GM18873 (cell line): Measurements from ENCODE around the gene CHCHD1.
A peak's percentile ranks its signal among the peaks of the same experiment; 100 is the strongest.
"Not testable (repeated sequence)": the region's sequence is repeated elsewhere in the genome, so short reads cannot be mapped to it uniquely, and the experiment has no call there.

Experiments used
- ATAC-seq: cut with Tn5 transposase; IDR thresholded peaks from one replicate; pipeline ENCODE4 v1.9.1; 2021; ENCODE audit warnings: mild to moderate bottlenecking, moderate library complexity, moderate number of reproducible peaks; ENCODE audit not compliant: unreplicated experiment, low FRiP score

The CHCHD1 gene

DNA sequence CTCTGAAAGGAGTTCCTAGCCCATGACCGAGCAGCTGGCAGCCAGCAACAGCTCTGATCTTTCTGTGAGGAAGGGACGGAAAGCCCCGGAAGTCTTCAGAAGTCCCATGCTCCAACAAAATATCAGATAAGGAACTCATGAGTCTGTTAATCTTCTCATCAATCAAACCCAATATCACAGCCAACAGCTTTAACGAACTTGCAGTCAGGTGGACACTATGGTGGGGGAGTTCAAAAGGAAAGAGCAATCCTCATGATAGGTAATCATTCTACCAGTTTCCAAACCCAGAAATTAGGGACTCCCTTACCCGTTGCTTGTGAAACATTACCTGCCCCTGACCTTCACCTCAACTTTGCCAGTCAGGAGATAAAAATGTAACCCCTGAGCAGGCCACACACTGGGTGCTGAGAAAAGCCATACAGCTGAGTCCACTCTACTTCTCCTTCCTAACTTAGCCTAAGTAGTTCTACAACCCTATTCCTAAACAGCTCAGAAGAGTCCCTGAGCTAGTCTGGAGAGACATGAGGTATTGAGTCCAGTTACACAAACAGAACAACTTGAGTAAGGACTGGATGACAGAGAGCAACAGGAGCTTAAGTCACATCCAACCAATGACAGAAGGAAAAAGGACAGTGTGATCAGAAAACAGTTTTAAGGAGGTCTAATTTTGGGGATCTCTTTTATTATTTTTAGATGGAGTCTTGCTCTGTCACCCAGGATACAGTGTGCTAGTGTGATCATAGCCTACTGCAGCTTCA is 27.4 kb downstream of the CHCHD1 start:
- ATAC-seq, result no peak

DNA sequence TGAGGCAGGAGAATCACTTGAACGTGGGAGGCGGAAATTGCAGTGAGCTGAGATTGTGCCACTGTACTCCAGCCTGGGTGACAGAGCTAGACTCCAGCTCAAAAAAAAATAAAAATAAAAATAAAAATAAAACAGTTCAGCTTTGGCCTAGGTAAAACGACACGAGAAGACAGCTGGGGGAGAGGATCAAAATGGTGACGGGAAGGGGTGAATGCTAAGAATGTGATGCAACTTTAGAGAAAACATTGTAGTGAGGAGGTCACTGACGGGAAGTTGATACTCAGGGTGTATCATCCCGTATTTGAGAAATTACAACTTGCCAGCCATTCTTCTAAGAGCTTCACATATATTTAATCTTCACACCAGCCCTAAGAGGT is 28.5 kb downstream of the CHCHD1 start:
- no peak for ATAC-seq

DNA sequence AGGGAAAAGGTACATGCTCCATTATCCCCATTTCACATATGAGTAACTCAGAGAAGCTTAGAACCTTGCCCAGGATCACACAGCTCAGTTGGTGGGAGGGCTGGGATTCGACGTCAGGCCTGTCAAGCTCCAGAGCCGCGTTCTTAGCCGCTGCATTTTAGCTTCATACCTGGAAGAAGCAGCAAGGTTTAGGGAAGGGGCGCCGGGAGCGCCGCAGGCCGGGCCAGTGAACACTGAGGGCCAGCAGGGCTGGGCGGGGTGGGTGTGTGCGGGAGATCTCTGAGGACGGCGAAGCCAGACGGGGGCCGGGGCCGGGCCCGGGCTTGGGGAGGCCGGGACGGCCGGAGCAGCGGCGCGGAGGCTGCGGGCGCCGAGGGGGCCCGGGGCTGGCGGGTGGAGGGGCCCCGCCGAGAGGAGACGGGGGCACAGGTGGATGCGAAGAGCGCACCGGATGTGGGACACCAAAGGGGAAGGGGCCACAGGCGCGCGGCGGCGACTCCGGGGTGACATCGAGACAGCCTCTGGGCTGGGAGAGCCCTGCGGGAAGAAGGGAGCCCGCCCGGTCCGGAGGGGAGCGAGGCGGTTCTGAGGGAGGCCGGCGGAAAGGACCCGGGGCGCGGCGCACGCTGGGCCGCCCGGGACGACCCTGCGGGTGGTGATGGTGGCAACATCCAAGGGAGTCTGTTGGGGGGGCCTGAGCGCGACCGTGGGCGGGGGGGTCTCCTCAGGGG is 29.1 kb downstream of the CHCHD1 start:
- ATAC-seq, result peak; percentile 11

DNA sequence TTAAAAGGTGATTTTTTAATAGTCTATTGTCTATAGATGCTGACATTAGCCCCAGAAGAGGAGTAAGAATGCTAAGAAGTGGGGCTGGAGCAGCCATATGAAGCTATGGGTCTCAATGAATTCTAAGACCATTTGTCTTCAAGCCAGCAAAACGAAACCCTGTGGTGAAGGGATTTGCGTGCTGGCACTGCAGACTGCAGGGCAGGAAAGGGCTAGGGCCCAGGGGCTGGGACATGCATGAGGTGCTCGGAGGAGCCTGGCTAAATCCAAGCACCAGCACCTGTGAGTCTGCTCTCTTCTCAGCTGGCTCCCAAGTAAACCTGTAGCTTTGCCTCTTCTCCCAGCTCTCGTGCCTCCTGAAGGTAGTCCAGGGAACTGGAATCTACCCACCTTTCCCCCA is 30.8 kb downstream of the CHCHD1 start:
- ATAC-seq, result no peak

DNA sequence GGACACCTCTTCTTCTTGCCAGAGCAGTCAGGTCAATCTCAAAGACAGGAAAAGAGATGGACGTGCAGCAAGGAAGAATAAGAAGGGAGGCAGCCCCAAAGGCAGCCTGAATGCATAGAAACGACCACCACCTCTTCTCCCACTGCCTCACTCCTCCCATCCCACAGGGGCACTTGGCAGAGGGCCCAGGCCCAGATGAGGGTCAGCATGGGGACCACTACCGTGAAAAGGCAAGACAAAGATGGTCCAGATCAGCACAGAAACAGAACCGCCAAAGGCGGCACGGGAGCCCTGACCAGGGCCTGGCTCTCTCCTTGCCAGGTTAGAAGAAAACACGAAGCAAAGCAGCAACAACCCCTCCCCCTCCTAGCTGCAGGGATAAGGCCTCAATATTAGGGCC is 31.5 kb downstream of the CHCHD1 start:
- ATAC-seq, result no peak

DNA sequence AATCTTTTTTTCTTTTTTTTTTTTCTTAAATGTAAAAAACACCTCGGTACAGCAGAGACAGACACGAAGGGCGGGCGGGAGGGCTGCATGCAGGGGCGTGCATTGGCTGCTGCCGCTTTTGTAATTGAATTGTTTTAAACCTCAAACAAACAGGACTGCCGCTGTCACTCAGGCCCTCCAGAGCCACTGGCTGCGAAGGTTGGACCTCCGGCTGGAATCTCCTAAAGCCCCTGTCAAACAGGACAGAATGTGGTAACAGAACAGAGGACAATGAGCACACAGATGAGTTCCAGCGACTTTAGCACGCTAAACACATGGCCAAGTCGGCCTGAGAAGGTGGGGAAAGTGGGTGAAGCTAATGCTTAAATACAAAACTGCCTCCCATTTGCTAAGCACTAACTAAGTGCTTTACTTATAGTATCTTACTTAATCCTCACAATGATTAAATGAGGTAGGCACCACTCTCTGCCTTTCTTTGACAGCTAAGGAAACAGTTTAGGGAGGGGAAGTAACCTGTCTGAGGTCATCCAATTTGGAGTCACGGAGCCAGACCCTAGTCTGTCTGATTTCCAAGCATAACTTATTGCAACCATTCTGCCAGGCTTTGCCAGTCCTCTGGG is 32.5 kb downstream of the CHCHD1 start:
- no peak for ATAC-seq

DNA sequence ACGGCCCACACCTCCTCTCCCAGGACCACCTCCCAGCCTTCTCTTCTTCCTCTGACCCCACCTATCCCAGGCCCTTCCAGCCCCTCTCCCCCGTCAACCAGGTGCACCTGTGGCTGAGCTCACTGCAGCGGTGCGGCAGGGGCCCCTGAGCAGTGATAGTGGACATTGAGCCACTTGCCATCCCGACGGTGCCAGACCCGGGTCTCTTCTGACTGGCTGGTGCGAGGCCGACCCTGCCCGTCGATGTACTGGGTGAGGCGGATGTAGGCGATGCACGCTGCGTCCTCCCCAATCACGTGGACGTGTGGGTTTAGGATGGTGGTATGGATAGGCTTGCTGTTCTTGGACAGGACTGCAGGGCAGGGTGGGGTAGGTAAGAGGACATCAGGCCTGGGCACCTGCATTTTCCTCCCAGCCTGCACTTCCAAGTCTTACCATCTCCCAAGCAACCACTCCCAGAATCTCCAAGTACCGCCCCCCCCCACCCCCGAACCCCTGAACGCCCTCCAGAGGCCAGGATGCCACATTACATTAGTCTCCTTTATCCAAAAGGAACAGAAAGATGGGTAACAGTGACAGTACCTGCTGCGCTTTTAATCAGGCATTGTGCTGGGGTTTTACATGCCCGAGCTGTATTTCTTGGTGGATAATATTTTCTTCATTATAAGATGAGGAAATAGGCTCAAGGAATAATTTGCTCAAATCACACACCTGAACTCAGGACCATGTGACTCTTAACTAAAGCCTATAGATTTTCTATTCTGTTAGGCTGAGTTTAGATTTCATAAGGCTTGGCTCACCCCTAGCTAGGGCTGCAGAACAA is 33.3 kb downstream of the CHCHD1 start:
- ATAC-seq, result no peak

DNA sequence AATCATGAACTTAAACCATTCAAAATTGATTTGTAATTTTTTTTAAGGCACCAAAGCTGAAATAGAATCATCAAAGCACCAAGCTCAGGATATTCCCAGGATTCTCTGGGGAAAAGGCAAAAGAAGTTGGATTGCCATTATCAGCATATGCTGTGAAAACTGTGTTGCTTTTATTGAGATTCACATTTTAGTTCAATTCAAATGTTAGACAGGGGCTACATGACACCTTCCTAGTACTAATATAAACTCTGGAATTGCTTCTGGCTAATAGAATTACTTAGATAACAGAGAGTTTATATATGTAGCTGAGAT is 33.8 kb downstream of the CHCHD1 start:
- no peak for ATAC-seq

DNA sequence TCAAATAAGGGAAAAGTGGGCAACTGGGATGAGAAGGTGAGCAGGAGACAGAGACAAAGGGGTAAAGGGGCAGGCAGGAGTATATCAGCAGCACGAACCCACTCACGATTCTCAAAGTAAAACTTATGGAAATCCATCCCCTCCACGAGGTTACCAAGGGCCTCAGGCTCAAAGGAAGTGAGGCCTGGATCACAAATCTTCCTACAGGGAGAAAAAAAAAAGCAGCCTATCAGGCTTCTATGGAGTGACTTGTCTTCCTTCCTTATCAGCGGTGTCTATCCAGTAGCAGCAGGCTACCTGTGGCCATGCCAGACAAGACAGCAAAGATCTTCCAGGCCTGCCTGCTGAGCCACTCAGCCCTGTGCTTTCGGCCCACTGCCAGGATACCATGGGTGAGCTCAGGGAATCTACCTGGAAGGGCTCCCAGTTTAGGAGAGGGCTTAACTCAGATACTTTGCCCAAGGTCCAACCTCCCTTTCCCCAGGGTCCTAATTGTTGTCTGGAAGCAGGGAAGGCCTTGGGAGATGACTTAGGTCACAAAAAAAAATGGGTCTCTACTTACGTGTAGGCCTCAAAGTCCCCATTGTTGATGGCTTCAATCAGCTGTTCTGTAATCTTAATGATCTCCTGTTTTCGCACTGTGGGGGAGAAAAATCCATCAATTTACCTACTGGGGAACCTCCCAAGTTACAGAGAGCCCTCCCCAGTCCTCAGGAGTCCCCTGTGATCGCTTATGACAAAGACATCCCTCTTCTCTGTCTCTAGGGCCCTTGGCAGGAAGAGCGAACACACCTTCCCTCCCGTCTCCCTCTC is 35.3 kb downstream of the CHCHD1 start:
- no peak for ATAC-seq

DNA sequence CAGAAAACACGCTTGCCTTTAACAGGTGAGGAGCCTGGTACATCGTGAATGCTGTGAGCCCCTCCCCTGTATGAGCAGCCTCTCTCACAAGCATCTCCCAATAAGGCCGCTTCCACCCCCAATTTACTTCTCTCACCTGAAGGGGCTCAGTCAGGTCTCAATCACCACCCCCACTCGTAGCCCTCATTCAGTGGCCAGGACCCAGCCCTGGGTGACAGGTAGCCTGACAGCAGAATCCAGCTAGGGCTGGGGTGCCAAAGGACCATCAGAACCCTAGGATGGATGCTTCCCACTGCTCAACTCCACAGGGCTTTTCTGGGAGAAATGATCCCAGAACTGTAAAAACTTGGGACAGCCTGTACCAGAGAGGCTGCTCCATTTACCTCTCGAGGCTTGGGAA is 36.0 kb downstream of the CHCHD1 start:
- no peak for ATAC-seq

DNA sequence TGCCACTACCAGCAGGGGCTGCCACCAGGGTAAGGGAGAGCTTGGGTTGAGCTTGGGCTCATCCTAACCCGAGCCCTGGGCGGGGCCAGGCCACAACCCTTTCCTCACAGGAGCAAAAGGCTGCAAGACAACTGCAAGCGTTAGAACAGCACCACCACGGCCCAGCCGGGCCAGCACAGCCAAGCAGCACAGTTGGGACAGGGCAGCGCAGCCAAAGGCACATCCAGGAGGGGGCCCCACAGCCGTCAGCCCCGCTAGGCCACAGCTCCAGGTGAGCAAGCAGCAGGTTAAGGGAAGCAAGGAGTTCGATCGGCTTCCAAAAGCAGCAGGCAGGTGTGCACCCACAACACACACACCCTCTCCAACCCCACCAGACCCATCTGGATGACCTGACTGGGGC is 36.6 kb downstream of the CHCHD1 start:
- no peak for ATAC-seq

DNA sequence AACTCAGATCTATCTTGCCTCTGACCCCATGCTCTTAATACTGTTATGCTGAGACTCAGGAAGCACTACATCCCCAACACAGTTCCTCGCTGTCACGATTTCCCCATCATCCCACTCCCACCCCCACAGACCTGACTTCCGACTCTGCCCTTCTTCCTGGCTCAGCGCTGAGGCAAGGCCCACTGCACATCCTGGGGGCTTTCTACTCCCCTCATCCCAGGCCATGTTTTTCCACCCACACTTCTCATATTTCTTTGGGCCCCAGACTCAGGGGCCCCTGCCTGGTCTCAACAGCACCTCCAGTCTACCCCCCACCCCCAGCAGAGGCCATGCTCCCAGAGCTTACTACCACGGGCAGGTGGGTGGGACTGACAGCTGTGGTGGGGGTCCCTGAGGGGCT is 37.2 kb downstream of the CHCHD1 start:
- ATAC-seq, result no peak

DNA sequence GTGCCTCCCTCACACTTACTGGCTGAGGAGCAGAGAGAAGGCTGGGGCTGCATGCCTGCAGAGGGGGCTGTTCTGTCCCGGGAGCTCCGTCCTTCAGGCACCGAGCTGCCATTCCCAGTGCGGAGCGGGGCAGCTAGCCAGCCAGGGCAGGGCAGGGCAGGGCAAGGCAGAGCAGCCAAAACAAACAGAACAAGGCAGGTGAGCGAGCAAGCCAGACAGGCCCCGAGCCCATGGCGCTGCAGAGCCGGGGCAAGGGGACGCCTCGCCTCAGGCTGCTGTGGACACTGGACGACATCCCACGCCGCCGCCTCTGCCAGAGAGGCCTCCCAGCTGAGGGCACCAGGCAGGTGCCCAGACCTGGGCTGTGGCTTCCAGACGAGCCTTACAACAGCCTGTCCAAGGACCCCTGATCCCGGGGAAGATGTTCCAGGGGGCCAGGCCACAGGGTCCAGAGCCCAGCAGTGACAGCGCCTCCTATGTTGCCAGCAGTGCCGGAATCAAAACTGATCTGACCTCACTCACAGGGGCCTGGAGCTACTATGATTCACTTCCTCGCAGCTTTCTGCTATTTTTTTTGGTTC is 37.8 kb downstream of the CHCHD1 start:
- ATAC-seq, result no peak

DNA sequence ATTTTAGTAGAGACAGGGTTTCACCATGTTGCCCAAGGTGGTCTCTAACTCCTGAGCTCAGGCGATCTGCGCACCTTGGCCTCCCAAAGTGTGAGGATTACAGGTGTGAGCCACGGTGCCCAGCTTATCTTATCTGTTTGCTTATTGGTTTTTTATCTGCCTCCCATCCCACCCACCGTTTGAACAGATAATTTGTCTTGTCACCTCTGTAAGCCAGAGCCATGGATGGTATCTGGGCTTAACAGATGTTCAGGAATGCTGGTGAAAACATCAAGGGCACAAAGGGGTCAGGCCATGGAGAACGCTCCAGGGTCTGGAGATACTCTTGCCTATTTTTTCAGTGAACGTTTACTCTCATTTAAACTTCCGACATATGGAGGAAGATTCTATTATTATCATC is 41.5 kb downstream of the CHCHD1 start:
- no peak for ATAC-seq

DNA sequence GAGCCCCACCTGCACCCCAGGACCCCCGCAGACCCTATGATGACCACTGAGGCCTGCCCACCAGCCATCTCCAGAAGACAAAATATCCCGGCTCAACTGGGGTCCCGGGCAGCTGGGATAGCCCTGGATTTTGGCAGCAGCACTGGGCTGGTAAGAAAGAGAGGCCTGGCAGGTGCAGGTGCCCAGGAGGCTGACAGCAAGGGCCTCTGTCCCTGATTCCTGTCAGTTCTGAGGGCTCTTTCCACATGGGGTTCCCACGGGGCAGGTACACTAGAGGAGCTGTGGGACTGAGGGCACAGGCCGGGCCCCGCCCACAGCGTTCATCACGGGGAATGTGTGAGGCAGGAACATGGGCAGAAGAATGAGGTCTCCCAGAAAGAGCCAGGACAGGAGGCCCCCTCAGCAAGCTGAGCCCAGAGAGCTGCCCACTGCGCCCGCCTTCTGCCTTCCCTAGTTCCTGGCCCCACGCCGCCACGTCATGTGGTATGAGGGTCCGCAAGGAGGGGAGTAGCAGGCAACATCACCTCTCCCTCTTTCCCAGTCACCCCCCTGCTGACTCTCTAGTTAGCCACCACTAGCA is 42.4 kb downstream of the CHCHD1 start:
- no peak for ATAC-seq

DNA sequence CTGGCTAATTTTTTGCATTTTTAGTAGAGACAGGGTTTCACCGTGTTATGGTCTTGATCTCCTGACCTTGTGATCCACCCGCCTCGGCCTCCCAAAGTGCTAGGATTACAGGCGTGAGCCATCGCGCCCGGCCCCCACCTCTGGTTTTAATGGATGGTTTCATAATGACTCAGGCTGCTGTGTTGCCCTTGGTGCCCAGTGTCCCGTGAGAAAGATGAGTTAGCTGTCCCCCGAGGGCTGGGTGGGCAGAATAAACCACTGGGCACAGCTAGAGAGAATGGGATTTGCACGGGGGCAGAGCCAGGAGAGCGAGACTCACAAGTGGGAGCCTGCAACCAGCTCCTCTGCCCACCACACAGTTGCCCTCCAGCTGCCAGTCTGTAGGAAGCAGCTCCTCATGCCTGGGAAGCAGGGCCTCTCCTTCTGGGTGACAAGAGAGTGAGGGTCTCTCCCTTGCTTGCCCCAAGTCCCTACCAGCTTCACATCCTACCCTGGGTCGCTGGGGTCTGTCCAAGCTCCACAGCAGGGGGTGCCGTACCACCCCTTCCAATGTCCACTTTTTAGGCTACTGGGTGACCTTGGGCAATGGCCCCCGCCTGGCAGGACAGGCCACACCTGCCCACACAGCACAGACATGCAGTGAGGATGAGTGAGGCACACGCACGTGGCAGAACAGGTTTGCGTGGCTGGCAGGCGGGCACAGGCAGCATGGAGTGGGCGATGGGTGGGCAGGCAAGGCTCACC is 45.7 kb downstream of the CHCHD1 start:
- ATAC-seq, result no peak

DNA sequence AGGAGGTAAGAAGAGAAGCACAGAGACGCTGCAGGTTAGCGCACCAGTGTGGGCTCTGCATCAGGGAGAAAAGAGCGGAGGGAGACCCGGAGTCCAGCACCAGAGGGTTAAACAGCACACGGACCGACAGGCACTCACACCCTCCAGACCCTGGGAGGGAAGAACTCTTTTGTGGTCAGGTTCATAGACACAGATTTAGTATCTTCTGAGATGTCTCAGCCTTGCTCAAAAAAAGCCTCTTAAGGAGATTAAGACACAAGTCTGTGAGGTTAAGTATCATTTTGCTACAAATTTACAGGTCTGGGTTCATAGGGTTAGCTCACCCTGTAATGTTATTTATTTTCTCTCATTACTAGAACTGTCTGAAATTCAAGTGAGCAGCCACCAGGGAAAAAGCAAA is 46.3 kb downstream of the CHCHD1 start:
- ATAC-seq, result no peak

DNA sequence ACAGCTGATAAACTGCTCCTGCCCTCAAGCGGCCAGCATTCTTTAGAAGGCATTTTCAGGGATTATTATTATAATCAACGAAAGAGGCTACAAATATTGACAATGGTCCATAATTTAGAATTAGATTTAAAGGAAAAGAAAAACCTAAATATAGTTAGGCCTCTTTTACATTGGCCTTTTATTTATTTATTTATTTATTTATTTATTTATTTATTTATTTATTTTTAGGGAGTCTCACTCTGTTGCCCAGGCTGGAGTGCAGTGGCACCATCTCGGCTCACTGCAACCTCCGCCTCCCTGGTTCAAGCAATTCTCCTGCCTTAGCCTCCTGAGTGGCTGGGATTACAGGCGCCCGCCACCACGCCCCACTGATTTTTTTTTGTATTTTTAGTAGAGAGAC is 47.2 kb downstream of the CHCHD1 start:
- not testable (repeated sequence) for ATAC-seq
